H1 (cell line): Measurements from ENCODE around the gene MYOZ2. TPM values are rescaled to one million over a fixed set of nuclear protein-coding genes. Genes with fewer than 3 reads are reported as not detected.

ENCODE experiments used
- CTCF ChIA-PET: fragments of 300-600 bp; sonication (Branson Sonifier 250); formaldehyde crosslinking; loops from one replicate; lab custom pipeline; 2021; ENCODE audit not compliant: partially characterized antibody; lab: Charles Lee
- POLR2A ChIA-PET: fragments of 300-600 bp; sonication (Branson Sonifier 250); formaldehyde crosslinking; loops from one replicate; lab custom pipeline; 2021; ENCODE audit warnings: inconsistent platforms; ENCODE audit not compliant: partially characterized antibody; lab: Charles Lee
- DNase-seq, 2 experiments: peaks; one replicate each; pipeline versions ENCODE4 v3.0.0 to v3.0.0-alpha.2; 2010 to 2022; ENCODE audit warnings: low spot score in 2 of 2, low read depth in 1 of 2, mixed read lengths in 1 of 2
- FAIRE-seq: peaks from 2 replicates; lab custom pipeline; 2011; peaks lifted over from hg19 to GRCh38; lab: Jason Lieb, UNC
- H2AFZ ChIP-seq: 2 replicates; pipeline ENCODE4 v1.8.1; 2012; ENCODE audit warnings: low read length, inconsistent platforms
- H2AK5ac ChIP-seq: 2 replicates; pipeline ENCODE4 v1.6.1; 2013; ENCODE audit warnings: low read depth, low read length
- H2BK120ac ChIP-seq: replicated peaks from 2 replicates; pipeline ENCODE3; 2013; ENCODE audit warnings: low read depth, low read length, inconsistent platforms
- H2BK12ac ChIP-seq: 2 replicates; pipeline ENCODE4 v1.6.1; 2013; ENCODE audit warnings: low read depth, low read length
- H2BK15ac ChIP-seq: 2 replicates; pipeline ENCODE4 v1.6.1; 2013; ENCODE audit warnings: low read length
- H2BK20ac ChIP-seq: 2 replicates; pipeline ENCODE4 v1.6.1; 2013; ENCODE audit warnings: low read length
- H2BK5ac ChIP-seq: 2 replicates; pipeline ENCODE4 v1.6.1; 2013; ENCODE audit warnings: low read depth, low read length
- H3K14ac ChIP-seq: 2 replicates; pipeline ENCODE4 v1.6.1; 2013; ENCODE audit warnings: inconsistent platforms; ENCODE audit not compliant: insufficient read length
- H3K18ac ChIP-seq: 2 replicates; pipeline ENCODE4 v1.6.1; 2013; ENCODE audit warnings: low read length; ENCODE audit errors: extremely low read depth
- H3K23ac ChIP-seq: 2 replicates; pipeline ENCODE4 v1.6.1; 2013; ENCODE audit warnings: inconsistent platforms; ENCODE audit not compliant: insufficient read length
- H3K23me2 ChIP-seq: 2 replicates; pipeline ENCODE4 v1.6.1; 2013; ENCODE audit warnings: low read depth, low read length
- H3K27ac ChIP-seq: 2 replicates; pipeline ENCODE4 v1.6.1; 2011; ENCODE audit warnings: low read depth, low read length, inconsistent platforms
- H3K27me3 ChIP-seq, 4 experiments: replicated peaks in 1 of 4; 1 replicate in 1 of 4; 2 replicates in 3 of 4; pipeline versions ENCODE4 v1.6.1 to v1.8.1; 2011 to 2013; ENCODE audit warnings: low read length in 3 of 4, mild to moderate bottlenecking in 3 of 4, inconsistent platforms in 2 of 4, mixed read lengths in 2 of 4, moderate library complexity in 1 of 4; ENCODE audit not compliant: control insufficient read depth in 3 of 4, insufficient read depth in 3 of 4; ENCODE audit errors: extremely low read depth in 1 of 4
- H3K36me3 ChIP-seq, 4 experiments: 2 replicates each; pipeline versions ENCODE4 v1.6.1 to v1.8.1; 2011 to 2013; ENCODE audit warnings: mild to moderate bottlenecking in 4 of 4, low read length in 3 of 4, moderate library complexity in 2 of 4, control low read depth in 1 of 4, inconsistent platforms in 1 of 4; ENCODE audit not compliant: insufficient read depth in 4 of 4, control insufficient read depth in 2 of 4
- H3K4ac ChIP-seq: replicated peaks from 2 replicates; pipeline ENCODE3; 2013; ENCODE audit warnings: low read length, low read depth, mixed read lengths, inconsistent platforms; ENCODE audit not compliant: insufficient read length
- H3K4me1 ChIP-seq, 4 experiments: replicated peaks in 1 of 4; 1 replicate in 1 of 4; 2 replicates in 3 of 4; pipeline versions ENCODE4 v1.6.1 to v1.8.1; 2011 to 2013; ENCODE audit warnings: low read length in 3 of 4, inconsistent platforms in 2 of 4, mixed read lengths in 1 of 4; ENCODE audit not compliant: insufficient read depth in 4 of 4, control insufficient read depth in 3 of 4
- H3K4me2 ChIP-seq, 2 experiments: 2 replicates each; pipeline versions ENCODE4 v1.6.1 to v1.8.1; 2011 to 2013; ENCODE audit warnings: low read depth in 2 of 2, low read length in 2 of 2, control low read depth in 1 of 2, inconsistent platforms in 1 of 2, mild to moderate bottlenecking in 1 of 2; ENCODE audit not compliant: insufficient read depth in 1 of 2
- H3K4me3 ChIP-seq, 4 experiments: fragments of 200-600, 300-600 bp in 1 of 4; sonication (generic), shearing (Covaris generic), sonication (Bioruptor Twin) in 1 of 4; 2 replicates each; pipeline versions ENCODE4 v1.5.1 to v1.8.1; 2011 to 2016; ENCODE audit warnings: low read length in 4 of 4, low read depth in 3 of 4, control low read depth in 2 of 4, inconsistent platforms in 2 of 4, mild to moderate bottlenecking in 2 of 4, mixed read lengths in 1 of 4, moderate library complexity in 1 of 4; ENCODE audit not compliant: insufficient read depth in 2 of 4; ENCODE audit errors: extremely low read depth in 1 of 4
- H3K56ac ChIP-seq: replicated peaks from 2 replicates; pipeline ENCODE3; 2013; ENCODE audit warnings: low read depth, mild to moderate bottlenecking, mixed read lengths, low read length, inconsistent platforms; ENCODE audit not compliant: insufficient read length
- H3K79me1 ChIP-seq: 2 replicates; pipeline ENCODE4 v1.6.1; 2013; ENCODE audit warnings: low read depth, low read length, control low read depth
- H3K79me2 ChIP-seq, 2 experiments: 2 replicates each; pipeline versions ENCODE4 v1.6.1 to v1.8.1; 2012 to 2013; ENCODE audit warnings: low read length in 2 of 2, mild to moderate bottlenecking in 2 of 2, inconsistent platforms in 1 of 2; ENCODE audit not compliant: insufficient read depth in 2 of 2, control insufficient read depth in 1 of 2
- H3K9ac ChIP-seq, 4 experiments: replicated peaks in 1 of 4; 1 replicate in 1 of 4; 2 replicates in 3 of 4; pipeline versions ENCODE4 v1.6.1 to v1.8.1; 2011 to 2013; ENCODE audit warnings: low read depth in 3 of 4, low read length in 3 of 4, control low read depth in 2 of 4, mild to moderate bottlenecking in 2 of 4, moderate library complexity in 2 of 4, inconsistent platforms in 1 of 4; ENCODE audit errors: extremely low read depth in 1 of 4
- H3K9me3 ChIP-seq, 2 experiments: 2 replicates each; pipeline versions ENCODE4 v1.6.1 to v1.8.1; 2012 to 2013; ENCODE audit warnings: mild to moderate bottlenecking in 2 of 2, moderate library complexity in 2 of 2, control low read depth in 1 of 2, inconsistent platforms in 1 of 2, low read depth in 1 of 2, low read length in 1 of 2, mixed read lengths in 1 of 2; ENCODE audit not compliant: insufficient read depth in 2 of 2
- H4K20me1 ChIP-seq, 2 experiments: replicated peaks in 1 of 2; 2 replicates each; pipeline versions ENCODE3 to v1.8.1; 2011 to 2013; ENCODE audit warnings: inconsistent platforms in 2 of 2, low read length in 2 of 2, mild to moderate bottlenecking in 1 of 2; ENCODE audit not compliant: insufficient read depth in 2 of 2, control insufficient read depth in 1 of 2
- H4K5ac ChIP-seq: 2 replicates; pipeline ENCODE4 v1.6.1; 2013; ENCODE audit warnings: low read length, low read depth, mixed read lengths, inconsistent platforms; ENCODE audit not compliant: insufficient read length
- H4K8ac ChIP-seq: 2 replicates; pipeline ENCODE4 v1.8.0; 2013; ENCODE audit warnings: mild to moderate bottlenecking, moderate library complexity, low read length, inconsistent platforms; ENCODE audit not compliant: insufficient read depth; ENCODE audit errors: extremely low read depth
- H4K91ac ChIP-seq: replicated peaks from 2 replicates; pipeline ENCODE3; 2013; ENCODE audit warnings: low read length, mixed read lengths, inconsistent platforms; ENCODE audit not compliant: insufficient read length
- BRCA1 ChIP-seq: IDR thresholded peaks from 2 replicates; pipeline ENCODE4 v1.6.1; 2012; ENCODE audit warnings: low read depth, low read length, improper control_type of control experiment
- CHD1 ChIP-seq: IDR thresholded peaks from 2 replicates; pipeline ENCODE4 v1.6.1; 2012; ENCODE audit warnings: low read depth, low read length, improper control_type of control experiment
- CTBP2 ChIP-seq: IDR thresholded peaks from 2 replicates; pipeline ENCODE4 v1.7.0; 2011; ENCODE audit warnings: borderline replicate concordance, mild to moderate bottlenecking, moderate library complexity, mixed read lengths, low read length; ENCODE audit not compliant: insufficient read depth, insufficient read length
- E2F6 ChIP-seq: IDR thresholded peaks from 2 replicates; pipeline ENCODE4 v1.6.1; 2012; ENCODE audit warnings: inconsistent platforms
- EGR1 ChIP-seq: IDR thresholded peaks from 2 replicates; pipeline ENCODE4 v1.6.1; 2011; ENCODE audit warnings: low read depth, low read length, borderline replicate concordance
- HDAC2 ChIP-seq, 2 experiments: fragments of 300-600 bp in 1 of 2; sonication (generic) in 1 of 2; IDR thresholded peaks; 2 replicates each; pipeline ENCODE4 v1.6.1; 2011 to 2012; ENCODE audit warnings: low read depth in 2 of 2, low read length in 2 of 2, mild to moderate bottlenecking in 2 of 2, moderate library complexity in 2 of 2, borderline replicate concordance in 1 of 2, inconsistent platforms in 1 of 2
- HDAC6 ChIP-seq: IDR thresholded peaks from one replicate; pipeline ENCODE4 v1.7.1; 2012; ENCODE audit warnings: low read depth, mild to moderate bottlenecking, inconsistent platforms, low read length, moderate library complexity
- MAX ChIP-seq: IDR thresholded peaks from 2 replicates; pipeline ENCODE4 v1.6.1; 2012; ENCODE audit warnings: inconsistent platforms
- NANOG ChIP-seq: IDR thresholded peaks from 2 replicates; pipeline ENCODE4 v1.6.1; 2011; ENCODE audit warnings: low read length, low read depth, mild to moderate bottlenecking, inconsistent platforms; ENCODE audit not compliant: insufficient read depth, poor library complexity, severe bottlenecking
- RBBP5 ChIP-seq: IDR thresholded peaks from 2 replicates; pipeline ENCODE4 v1.7.1; 2012; ENCODE audit warnings: low read depth, mild to moderate bottlenecking, inconsistent platforms, low read length, moderate library complexity, borderline replicate concordance
- RFX5 ChIP-seq: IDR thresholded peaks from 2 replicates; pipeline ENCODE4 v1.6.1; 2011; ENCODE audit warnings: low read depth, low read length, improper control_type of control experiment, borderline replicate concordance
- SP4 ChIP-seq: IDR thresholded peaks from 2 replicates; pipeline ENCODE4 v1.6.1; 2012; ENCODE audit warnings: low read length, inconsistent platforms
- ZNF274 ChIP-seq: IDR thresholded peaks from 2 replicates; pipeline ENCODE4 v1.7.0; 2012; ENCODE audit warnings: low read length, borderline replicate concordance; ENCODE audit errors: extremely low read depth
- WGBS, 2 experiments: shearing (Covaris generic) in 1 of 2; methylation state at CpG; one replicate each; pipeline versions ENCODE4 v1.1.6 to v1.1.7; 2013 to 2015; ENCODE audit warnings: low lambda C conversion rate in 2 of 2, mixed read lengths in 2 of 2, inconsistent platforms in 1 of 2, low coverage in 1 of 2, missing lambda C conversion rate in 1 of 2; ENCODE audit not compliant: insufficient replicate concordance in 2 of 2, insufficient coverage in 1 of 2, insufficient read length in 1 of 2; ENCODE audit errors: extremely low coverage in 1 of 2, missing lambda C conversion rate in 1 of 2; 5-methylcytosine and 5-hydroxymethylcytosine counted together
- polyA plus RNA-seq, 7 experiments: library from polyadenylated mRNA; depleted of rRNA in 3 of 7; stranded (reverse) in 5 of 7; unstranded in 2 of 7; fragments of >200 nt in 5 of 7; fragments of 200-250 nt in 2 of 7; gene quantifications; 1 replicate in 5 of 7; 2 replicates in 1 of 7; 4 replicates in 1 of 7; pipeline versions ENCODE4 v1.2.1 to v1.2.3, GENCODE V29; 2011 to 2013; ENCODE audit warnings: missing spikeins in 2 of 7, mixed read lengths in 2 of 7
- total RNA-seq: library from RNA; stranded (reverse); fragmentation: NEBNext Ultra II Directional; extraction: Animal tissue kit (Norgen Biotek cat#: 25700); gene quantifications from 2 replicates; pipeline ENCODE4 v1.2.1, GENCODE V29; 2021

Gene MYOZ2
- total and polyA plus RNA-seq, 2 of the 8 experiments (the other 6 are each of a cell fraction or from before 2014, with no cell fraction given): not detected

GRCh38 chr4:119105605-119106004, 30.0 kb upstream of the MYOZ2 start:
- no peak for FAIRE-seq
- no peak overlapping the region for H3K9ac ChIP-seq
- no peak overlapping the region for H2BK12ac ChIP-seq
- H3K79me2 ChIP-seq: no peaks in the 10 kb centered on the region
- no peak overlapping the region for H3K4me2 ChIP-seq
- no peak overlapping the region for H2BK120ac ChIP-seq
- no peaks in the 10 kb centered on the region for H3K23me2 ChIP-seq
- no peak overlapping the region for H3K23ac ChIP-seq
- H3K79me1 ChIP-seq: no peaks in the 10 kb centered on the region
- no peak overlapping the region for H3K4me3 ChIP-seq
- H2AK5ac ChIP-seq: no peak overlapping the region
- no peak overlapping the region for H3K18ac ChIP-seq
- no peak overlapping the region for H4K91ac ChIP-seq
- H3K27me3 ChIP-seq: no peaks in the 10 kb centered on the region
- 86% methylated on average over 1 of the region's 1 CpG; no CpG with 5 or more reads in 1 of the 2 experiments for WGBS, 2 experiments
- no peak overlapping the region for H3K14ac ChIP-seq
- DNase-seq: no peak
- H3K9me3 ChIP-seq: no peaks in the 10 kb centered on the region
- no peak overlapping the region for H4K8ac ChIP-seq
- CTCF ChIA-PET: interaction anchor here (0.8 to 1.3 kb wide), 2 partner anchors 65 to 124 kb away, joined by 3 to 4 read pairs; no protein-coding TSS in a partner anchor
- H2BK20ac ChIP-seq: no peak overlapping the region
- H3K56ac ChIP-seq: no peak overlapping the region
- H3K36me3 ChIP-seq: no peaks in the 10 kb centered on the region
- no peak overlapping the region for H3K4ac ChIP-seq
- no peak overlapping the region for H2BK15ac ChIP-seq
- H4K20me1 ChIP-seq: no peaks in the 10 kb centered on the region
- no peak overlapping the region for H3K27ac ChIP-seq
- no peaks in the 10 kb centered on the region for H3K4me1 ChIP-seq
- POLR2A ChIA-PET: no interaction called here
- H2BK5ac ChIP-seq: no peak overlapping the region
- no peak overlapping the region for H4K5ac ChIP-seq
- no peak overlapping the region for H2AFZ ChIP-seq
- no peak for TF ChIP-seq SP4
- no peak for TF ChIP-seq BRCA1
- TF ChIP-seq EGR1: no peak
- TF ChIP-seq CHD1: no peak
- TF ChIP-seq NANOG: no peak
- no peak for TF ChIP-seq E2F6
- TF ChIP-seq MAX: no peak
- no peak for TF ChIP-seq ZNF274
- no peak for TF ChIP-seq HDAC6
- no peak for TF ChIP-seq RFX5
- TF ChIP-seq CTBP2: no peak
- no peak for TF ChIP-seq HDAC2 (IDR thresholded peaks at IDR 0.05; ENCODE audit: borderline replicate concordance in 1 of 2, low read depth in 2 of 2, low read length in 2 of 2)
- TF ChIP-seq RBBP5: no peak
